ENCODE results near the gene UBFD1. TPM values are rescaled to one million over a fixed set of nuclear protein-coding genes. Genes with fewer than 3 reads are reported as not detected.

The UBFD1 gene, protein sequence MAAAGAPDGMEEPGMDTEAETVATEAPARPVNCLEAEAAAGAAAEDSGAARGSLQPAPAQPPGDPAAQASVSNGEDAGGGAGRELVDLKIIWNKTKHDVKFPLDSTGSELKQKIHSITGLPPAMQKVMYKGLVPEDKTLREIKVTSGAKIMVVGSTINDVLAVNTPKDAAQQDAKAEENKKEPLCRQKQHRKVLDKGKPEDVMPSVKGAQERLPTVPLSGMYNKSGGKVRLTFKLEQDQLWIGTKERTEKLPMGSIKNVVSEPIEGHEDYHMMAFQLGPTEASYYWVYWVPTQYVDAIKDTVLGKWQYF
- 52.8 TPM for total RNA-seq
- 20.8 TPM for polyA plus RNA-seq (ENCODE audit: insufficient read depth, low read depth, low replicate concordance)
- long read RNA-seq, donor 1, full-length matches to known transcripts, result 8 of 8 reads
- long read RNA-seq, donor 1, partial matches to known transcripts, result 0 of 8 reads
- long read RNA-seq, donor 1, other reads (novel, unspliced or antisense), result 0 of 8 reads
- long read RNA-seq, donor 2, full-length matches to known transcripts, result 10 of 10 reads
- long read RNA-seq, donor 2, partial matches to known transcripts, result 0 of 10 reads
- long read RNA-seq, donor 2, other reads (novel, unspliced or antisense), result 0 of 10 reads
- long read RNA-seq, donor 3, full-length matches to known transcripts, result 11 of 26 reads
- long read RNA-seq, donor 3, partial matches to known transcripts, result 15 of 26 reads
- long read RNA-seq, donor 3, other reads (novel, unspliced or antisense), result 0 of 26 reads
- long read RNA-seq, donor 4, full-length matches to known transcripts, result 15 of 15 reads
- long read RNA-seq, donor 4, partial matches to known transcripts, result 0 of 15 reads
- long read RNA-seq, donor 4, other reads (novel, unspliced or antisense), result 0 of 15 reads
- long read RNA-seq, donor 5, full-length matches to known transcripts, result 2 of 2 reads
- long read RNA-seq, donor 5, partial matches to known transcripts, result 0 of 2 reads
- long read RNA-seq, donor 5, other reads (novel, unspliced or antisense), result 0 of 2 reads
- long read RNA-seq, donor 6, full-length matches to known transcripts, result 10 of 512 reads
- long read RNA-seq, donor 6, partial matches to known transcripts, result 130 of 512 reads
- long read RNA-seq, donor 6, other reads (novel, unspliced or antisense), result 372 of 512 reads
- long read RNA-seq, donor 7, full-length matches to known transcripts, result 9 of 26 reads
- long read RNA-seq, donor 7, partial matches to known transcripts, result 1 of 26 reads
- long read RNA-seq, donor 7, other reads (novel, unspliced or antisense), result 16 of 26 reads
- long read RNA-seq, donor 8, full-length matches to known transcripts, result 18 of 24 reads
- long read RNA-seq, donor 8, partial matches to known transcripts, result 6 of 24 reads
- long read RNA-seq, donor 8, other reads (novel, unspliced or antisense), result 0 of 24 reads
- long read RNA-seq, donor 9, full-length matches to known transcripts, result 6 of 201 reads
- long read RNA-seq, donor 9, partial matches to known transcripts, result 195 of 201 reads
- long read RNA-seq, donor 9, other reads (novel, unspliced or antisense), result 0 of 201 reads
- long read RNA-seq, donor 10, full-length matches to known transcripts, result 10 of 10 reads
- long read RNA-seq, donor 10, partial matches to known transcripts, result 0 of 10 reads
- long read RNA-seq, donor 10, other reads (novel, unspliced or antisense), result 0 of 10 reads

DNA sequence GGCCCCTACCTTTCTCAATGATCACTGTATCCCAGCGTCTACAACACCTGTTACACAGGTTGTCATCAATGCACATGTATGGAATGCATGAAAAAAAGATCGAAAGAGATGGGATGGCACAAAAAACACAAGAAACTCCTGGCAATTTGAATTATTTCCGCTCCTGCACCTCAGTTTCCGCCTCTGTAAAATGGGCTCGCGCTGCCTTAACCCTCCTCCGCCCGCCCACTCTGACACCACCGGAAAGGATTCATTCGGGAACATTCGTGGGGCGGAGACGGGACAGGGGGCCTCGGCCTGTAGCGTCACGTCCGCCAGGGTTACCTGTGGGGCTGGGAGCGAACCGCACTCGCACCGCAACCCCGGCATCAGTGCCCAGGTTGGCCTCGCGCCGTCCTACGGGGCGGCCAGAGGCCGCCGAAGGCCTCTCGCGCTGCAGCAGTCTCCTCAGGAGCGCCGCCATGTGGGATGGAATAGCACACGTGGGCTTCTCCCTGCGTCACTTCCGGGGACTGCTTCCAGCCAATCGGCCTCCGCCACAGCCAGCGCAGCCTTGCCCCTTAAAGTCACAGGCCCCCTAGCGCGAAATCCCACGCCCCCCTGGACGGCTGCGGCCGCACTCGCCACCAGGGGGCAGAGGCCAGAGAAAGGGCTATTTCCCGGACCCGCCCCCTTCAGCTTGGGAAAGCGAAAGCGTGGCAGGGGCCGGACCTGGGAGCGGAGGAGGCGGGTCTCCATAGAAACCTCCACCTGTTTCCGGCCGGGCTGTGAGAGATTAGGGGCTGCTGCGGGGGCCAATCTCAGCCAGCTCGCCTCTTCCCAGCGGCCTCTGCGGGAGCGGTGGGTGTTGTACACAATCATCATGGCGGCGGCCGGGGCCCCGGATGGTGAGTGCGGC is at the start of gene UBFD1, which contains the start of gene EARS2:
TSS of gene UBFD1 (plus strand) at position 847 of the 898 bp plus-strand sequence. CDS start at position 863, 16 bp downstream.
TSS of gene EARS2 (minus strand) at position 470 of the 898 bp plus-strand sequence. CDS start at position 463, 7 bp downstream.
- DNase-seq, result peak; percentile 99 to 100 (median 99)
- Histone ChIP-seq H3K4me1 (ENCODE audit: control insufficient read depth in 2 of 3, insufficient read depth in 2 of 3, low read depth in 1 of 3, low read length in 3 of 3) (peaks cover 0 to 7% (median 3%) of the 10 kb centered on the region in 3 donors), H3K4me3 (ENCODE audit: low read length in 3 of 3) (peak within 1 kb of the TSS; percentile 85 to 91 (median 90)), H3K27ac (ENCODE audit: low read depth in 2 of 2, low read length in 2 of 2) (peak within 1 kb of the TSS; percentile 85 to 89), H3K9ac (ENCODE audit: low read length in 3 of 3) (peak within 1 kb of the TSS; percentile 61 to 81 (median 78)), H3K27me3 (ENCODE audit: control insufficient read depth, insufficient read depth, low read length) (no peaks in the 10 kb centered on the region), H3K36me3 (ENCODE audit: control insufficient read depth in 2 of 3, insufficient read depth in 3 of 3, low read length in 3 of 3) (peaks cover 5 to 23% (median 16%) of the 10 kb centered on the region in 3 donors), H3K9me3 (ENCODE audit: control insufficient read depth in 2 of 3, insufficient read depth in 1 of 3, low read length in 3 of 3) (no peaks in the 10 kb centered on the region)
- intact Hi-C loops (cut with DNase I), result no loop called here
- FAIRE-seq, result peak; percentile 77
- TF ChIP-seq, protein P1, sequence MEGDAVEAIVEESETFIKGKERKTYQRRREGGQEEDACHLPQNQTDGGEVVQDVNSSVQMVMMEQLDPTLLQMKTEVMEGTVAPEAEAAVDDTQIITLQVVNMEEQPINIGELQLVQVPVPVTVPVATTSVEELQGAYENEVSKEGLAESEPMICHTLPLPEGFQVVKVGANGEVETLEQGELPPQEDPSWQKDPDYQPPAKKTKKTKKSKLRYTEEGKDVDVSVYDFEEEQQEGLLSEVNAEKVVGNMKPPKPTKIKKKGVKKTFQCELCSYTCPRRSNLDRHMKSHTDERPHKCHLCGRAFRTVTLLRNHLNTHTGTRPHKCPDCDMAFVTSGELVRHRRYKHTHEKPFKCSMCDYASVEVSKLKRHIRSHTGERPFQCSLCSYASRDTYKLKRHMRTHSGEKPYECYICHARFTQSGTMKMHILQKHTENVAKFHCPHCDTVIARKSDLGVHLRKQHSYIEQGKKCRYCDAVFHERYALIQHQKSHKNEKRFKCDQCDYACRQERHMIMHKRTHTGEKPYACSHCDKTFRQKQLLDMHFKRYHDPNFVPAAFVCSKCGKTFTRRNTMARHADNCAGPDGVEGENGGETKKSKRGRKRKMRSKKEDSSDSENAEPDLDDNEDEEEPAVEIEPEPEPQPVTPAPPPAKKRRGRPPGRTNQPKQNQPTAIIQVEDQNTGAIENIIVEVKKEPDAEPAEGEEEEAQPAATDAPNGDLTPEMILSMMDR (IDR thresholded peaks at IDR 0.05; ENCODE audit: borderline replicate concordance, extremely low read depth, insufficient read depth), result peak; percentile 83

DNA sequence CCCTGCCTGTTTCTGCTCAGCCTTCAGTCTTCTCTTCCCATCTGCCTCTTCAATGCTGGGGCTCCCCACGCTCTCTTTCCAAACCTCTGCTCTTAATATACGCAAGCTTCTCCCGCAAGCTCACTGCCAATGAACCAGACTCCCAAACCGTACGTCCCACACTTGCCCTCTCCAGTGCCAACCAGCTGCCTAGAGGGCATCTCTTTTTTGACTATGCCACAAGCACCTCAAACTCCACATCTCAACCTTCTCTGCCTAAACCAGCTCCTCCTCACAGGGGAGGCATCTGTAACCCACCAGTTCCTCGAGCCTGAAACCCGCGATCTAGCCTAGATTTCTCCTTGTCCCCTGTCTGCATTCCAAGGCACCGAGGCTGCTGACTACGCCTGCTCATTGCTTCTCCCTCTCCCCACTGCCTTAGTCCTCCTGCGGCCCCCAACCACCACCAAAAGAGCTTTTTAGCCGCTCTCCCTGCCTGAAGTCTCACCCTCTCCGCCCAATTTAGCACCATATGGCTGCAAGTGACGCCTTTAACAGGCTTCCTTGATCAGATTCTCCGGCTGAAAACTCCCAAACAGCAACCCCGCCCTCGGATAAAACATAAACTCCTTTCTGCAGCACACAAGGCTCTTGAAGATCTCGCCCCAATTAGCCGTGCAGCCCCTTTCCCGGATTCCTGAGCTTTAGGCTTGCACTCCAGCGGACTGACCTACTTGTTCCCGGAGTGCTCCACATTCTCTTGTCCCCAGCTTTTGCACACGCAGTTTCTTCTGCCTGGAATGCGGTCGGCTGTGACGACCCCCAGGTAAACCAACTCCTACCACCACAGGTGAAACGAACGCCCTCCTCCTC is 48.7 kb upstream of the UBFD1 start:
- TF ChIP-seq, protein P1 (IDR thresholded peaks at IDR 0.05; ENCODE audit: borderline replicate concordance, extremely low read depth, insufficient read depth), result no peak
- FAIRE-seq (no peak), DNase-seq (peak in 4 of 5 donors; percentile 31 to 60 (median 54))
- Histone ChIP-seq H3K4me1 (ENCODE audit: control insufficient read depth in 2 of 3, insufficient read depth in 2 of 3, low read depth in 1 of 3, low read length in 3 of 3) (peaks cover 0 to 40% (median 23%) of the 10 kb centered on the region in 3 donors), H3K27ac (ENCODE audit: low read depth in 2 of 2, low read length in 2 of 2) (peak overlapping the region; percentile 18 to 46), H3K36me3 (ENCODE audit: control insufficient read depth in 2 of 3, insufficient read depth in 3 of 3, low read length in 3 of 3) (no peaks in the 10 kb centered on the region), H3K27me3 (ENCODE audit: control insufficient read depth, insufficient read depth, low read length) (no peaks in the 10 kb centered on the region), H3K9ac (ENCODE audit: low read length in 3 of 3) (peak overlapping the region; percentile 6 to 84 (median 65)), H3K9me3 (ENCODE audit: control insufficient read depth in 2 of 3, insufficient read depth in 1 of 3, low read length in 3 of 3) (no peaks in the 10 kb centered on the region), H3K4me3 (ENCODE audit: low read length in 3 of 3) (peak overlapping the region; percentile 76 to 95 (median 82))
- intact Hi-C loops (cut with DNase I), result no loop called here

All from kidney (tissue), 22 donors.